Panc1 (cell line): ENCODE results near the gene ZNF202. TPM values are rescaled to one million over a fixed set of nuclear protein-coding genes. Genes with fewer than 3 reads are reported as not detected.

Experiments
- ATAC-seq: fragments of 200-7000 bp; cut with Tn5 transposase; 2 replicates; pipeline ENCODE4 v1.9.1; 2020; ENCODE audit warnings: mild to moderate bottlenecking, moderate library complexity
- BruUV-seq: library from RNA; stranded (reverse); fragments of 400-500 nt; replicated peaks from 2 replicates; lab custom pipeline; 2021; lab: Mats Ljungman, UMichigan
- CTCF ChIA-PET: fragments of 300-600 bp; sonication (Branson Sonifier 250); formaldehyde crosslinking; loops from one replicate; lab custom pipeline; 2022; ENCODE audit warnings: antibody characterized with exemption; lab: Charles Lee
- POLR2A ChIA-PET: fragments of 300-600 bp; sonication (Branson Sonifier 250); formaldehyde crosslinking; loops from one replicate; lab custom pipeline; 2022; ENCODE audit warnings: antibody characterized with exemption; lab: Charles Lee
- DNase-seq: peaks from one replicate; pipeline ENCODE4 v3.0.0-alpha.2; 2010; ENCODE audit warnings: low read depth, low spot score
- H3K27ac ChIP-seq: 2 replicates; pipeline ENCODE4 v1.5.1; 2011; ENCODE audit warnings: mild to moderate bottlenecking, low read length, inconsistent platforms
- H3K27me3 ChIP-seq: fragments of 200-500 bp; sonication (Bioruptor generic); 2 replicates; pipeline ENCODE4 v1.6.0; 2014; ENCODE audit warnings: low read length, inconsistent platforms; ENCODE audit not compliant: control insufficient read depth, insufficient read depth
- H3K36me3 ChIP-seq: fragments of 200-500 bp; sonication (Bioruptor generic); 2 replicates; pipeline ENCODE4 v1.5.1; 2014; ENCODE audit warnings: inconsistent platforms, mild to moderate bottlenecking, low read length, moderate library complexity; ENCODE audit not compliant: control insufficient read depth, insufficient read depth
- H3K4me1 ChIP-seq: 2 replicates; pipeline ENCODE4 v1.5.1; 2011; ENCODE audit warnings: inconsistent platforms, mild to moderate bottlenecking, low read length, moderate library complexity; ENCODE audit not compliant: control insufficient read depth, insufficient read depth
- H3K4me3 ChIP-seq, 2 experiments: 2 replicates each; pipeline ENCODE4 v1.5.1; 2011 to 2012; ENCODE audit warnings: low read depth in 2 of 2, low read length in 2 of 2, mild to moderate bottlenecking in 2 of 2, inconsistent platforms in 1 of 2, moderate library complexity in 1 of 2
- H3K9me3 ChIP-seq: fragments of 200-500 bp; sonication (Bioruptor generic); 2 replicates; pipeline ENCODE4 v1.5.1; 2014; ENCODE audit warnings: low read depth, mild to moderate bottlenecking, inconsistent platforms, low read length, moderate library complexity; ENCODE audit not compliant: control insufficient read depth, insufficient read depth
- CTCF ChIP-seq: fragments of 450-650 bp; IDR thresholded peaks from 2 replicates; pipeline ENCODE4 v1.5.1; 2017; ENCODE audit warnings: mild to moderate bottlenecking
- POLR2AphosphoS5 ChIP-seq: IDR thresholded peaks from 2 replicates; pipeline ENCODE4 v1.6.1; 2012; ENCODE audit warnings: mild to moderate bottlenecking, low read depth, low read length, moderate library complexity
- REST ChIP-seq, 2 experiments: IDR thresholded peaks; 2 replicates each; pipeline ENCODE4 v1.6.1; 2011 to 2012; ENCODE audit warnings: low read depth in 2 of 2, control low read depth in 1 of 2, low read length in 1 of 2, mild to moderate bottlenecking in 1 of 2, moderate library complexity in 1 of 2; ENCODE audit not compliant: insufficient read depth in 1 of 2
- SIN3A ChIP-seq: IDR thresholded peaks from 2 replicates; pipeline ENCODE4 v1.6.1; 2012; ENCODE audit warnings: low read depth, mild to moderate bottlenecking, low read length, moderate library complexity, borderline replicate concordance; ENCODE audit not compliant: insufficient read depth
- TCF7L2 ChIP-seq: IDR thresholded peaks from 2 replicates; pipeline ENCODE4 v1.6.1; 2011; ENCODE audit warnings: mild to moderate bottlenecking, low read depth, low read length, inconsistent platforms
- in situ Hi-C: cut with HindIII; loops from 2 replicates; pipeline ENCODE4 v1.10.0; 2016; ENCODE audit warnings: low sequenced_read_pairs, low pct_unique_long_range_greater_than_20kb
- intact Hi-C: fragments of 100-400 bp; cut with micrococcal nuclease; formaldehyde crosslinking; loops from one replicate; pipeline ENCODE4 v1.10.0; 2022; ENCODE audit not compliant: unreplicated experiment
- total RNA-seq: library from RNA; stranded (reverse); gene quantifications from one replicate; pipeline ENCODE4 v1.2.1, GENCODE V29; 2021; ENCODE audit not compliant: unreplicated experiment

The ZNF202 gene
- total RNA-seq, 1 experiment from 2014 or later: 24.5 TPM

GRCh38 chr11:123694551-123694950, 46.9 kb downstream of the ZNF202 start:
- CTCF ChIA-PET: no interaction called here
- ATAC-seq (no peak), DNase-seq (no peak)
- Histone ChIP-seq H3K4me3 (no peak overlapping the region), H3K27ac (no peak overlapping the region), H3K27me3 (peaks cover 42% of the 10 kb centered on the region), H3K9me3 (no peaks in the 10 kb centered on the region), H3K4me1 (no peaks in the 10 kb centered on the region), H3K36me3 (no peaks in the 10 kb centered on the region)
- intact Hi-C loops: no loop called here
- TF ChIP-seq TCF7L2: no peak
- TF ChIP-seq POLR2AphosphoS5: no peak
- no peak for TF ChIP-seq CTCF
- no peak for TF ChIP-seq SIN3A
- TF ChIP-seq REST (IDR thresholded peaks at IDR 0.05; ENCODE audit: insufficient read depth in 1 of 2, low read depth in 2 of 2, low read length in 1 of 2): no peak
- in situ Hi-C loops: no loop called here
- BruUV-seq: no TSS peak
- POLR2A ChIA-PET: no interaction called here

GRCh38 chr11:123692961-123693360, 48.5 kb downstream of the ZNF202 start:
- TF ChIP-seq CTCF (no peak), SIN3A (no peak), TCF7L2 (no peak), POLR2AphosphoS5 (no peak), REST (IDR thresholded peaks at IDR 0.05; ENCODE audit: insufficient read depth in 1 of 2, low read depth in 2 of 2, low read length in 1 of 2) (no peak)
- BruUV-seq: no TSS peak
- peaks cover 53% of the 10 kb centered on the region for H3K27me3 ChIP-seq
- H3K4me1 ChIP-seq: no peaks in the 10 kb centered on the region
- no peak overlapping the region for H3K4me3 ChIP-seq
- DNase-seq (no peak), ATAC-seq (no peak)
- POLR2A ChIA-PET: no interaction called here
- no peaks in the 10 kb centered on the region for H3K9me3 ChIP-seq
- H3K36me3 ChIP-seq: no peaks in the 10 kb centered on the region
- H3K27ac ChIP-seq: no peak overlapping the region
- intact Hi-C loops (no loop called here), in situ Hi-C loops (no loop called here)
- CTCF ChIA-PET: interaction anchor here (0.8 kb wide), 1 partner anchor 14 kb away, joined by 4 read pairs; no protein-coding TSS in a partner anchor
